ENCODE results near the gene PRDX3.

PRDX3 gene

DNA sequence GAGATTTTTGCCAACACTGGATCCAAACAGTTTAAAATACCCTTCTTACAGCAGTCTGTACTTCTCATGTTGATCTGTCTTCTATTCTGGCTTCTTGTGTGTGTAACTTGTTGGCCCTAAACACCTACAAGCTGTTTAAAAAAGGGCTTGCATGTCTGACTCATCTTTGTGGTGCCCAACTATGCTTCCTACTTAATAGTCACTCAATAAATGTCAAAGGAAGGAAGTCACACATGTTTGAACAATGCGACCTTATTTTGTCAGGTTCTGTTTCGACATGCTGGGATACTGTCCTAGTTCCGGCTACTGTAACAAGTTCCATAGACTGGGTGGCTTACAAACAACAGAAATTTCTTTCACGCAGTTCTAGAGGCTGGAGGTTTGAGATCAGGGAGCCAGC, 19.3 kb upstream of the PRDX3 start:
- H3K36me3 ChIP-seq (replicated peaks): no peaks in the 10 kb centered on the region
- no peak overlapping the region for H3K27ac ChIP-seq
- no peak overlapping the region for H3K4me3 ChIP-seq (ENCODE audit: low read depth, low read length)
- no peak for TF ChIP-seq CTCF (IDR thresholded peaks at IDR 0.05; ENCODE audit: low read depth, low read length, missing control alignments)
- H3K27me3 ChIP-seq (replicated peaks): no peaks in the 10 kb centered on the region
- in situ Hi-C loops (cut with HindIII; ENCODE audit: low pct_ligation_motif_present, low sequenced_read_pairs): no loop called here
- DNase-seq: no peak

DNA sequence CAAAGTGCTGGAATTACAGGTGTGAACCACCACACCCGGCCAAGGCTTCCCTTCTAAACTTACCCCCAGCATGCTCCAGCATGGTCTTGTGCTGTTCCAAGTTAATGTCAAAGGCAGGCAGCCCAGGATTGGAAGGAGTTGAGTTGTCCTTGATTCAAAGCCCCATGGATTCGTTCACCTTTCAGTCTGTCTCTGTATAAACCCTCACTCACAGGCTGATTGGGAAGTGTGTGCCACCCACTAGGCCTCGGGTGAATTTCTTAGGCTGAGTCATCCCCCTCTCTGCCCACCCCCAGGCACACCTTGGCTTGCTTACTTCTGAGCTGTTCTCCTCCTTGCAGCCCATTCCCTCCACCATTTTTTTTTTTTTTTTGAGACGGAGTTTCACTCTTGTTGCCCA, 13.3 kb upstream of the PRDX3 start:
- Histone ChIP-seq H3K36me3 (replicated peaks) (no peaks in the 10 kb centered on the region), H3K27ac (no peak overlapping the region), H3K4me3 (ENCODE audit: low read depth, low read length) (no peak overlapping the region), H3K27me3 (replicated peaks) (no peaks in the 10 kb centered on the region)
- no peak for TF ChIP-seq CTCF (IDR thresholded peaks at IDR 0.05; ENCODE audit: low read depth, low read length, missing control alignments)
- in situ Hi-C loops (cut with HindIII; ENCODE audit: low pct_ligation_motif_present, low sequenced_read_pairs): no loop called here
- DNase-seq: no peak

GRCh38 chr10:119190954-119191785, 12.6 kb upstream of the PRDX3 start:
- in situ Hi-C loops (cut with HindIII; ENCODE audit: low pct_ligation_motif_present, low sequenced_read_pairs): no loop called here
- no peak for TF ChIP-seq CTCF (IDR thresholded peaks at IDR 0.05; ENCODE audit: low read depth, low read length, missing control alignments)
- Histone ChIP-seq H3K27ac (peak overlapping the region; percentile 91), H3K36me3 (replicated peaks) (no peaks in the 10 kb centered on the region), H3K27me3 (replicated peaks) (no peaks in the 10 kb centered on the region), H3K4me3 (ENCODE audit: low read depth, low read length) (no peak overlapping the region)
- DNase-seq: no peak

DNA sequence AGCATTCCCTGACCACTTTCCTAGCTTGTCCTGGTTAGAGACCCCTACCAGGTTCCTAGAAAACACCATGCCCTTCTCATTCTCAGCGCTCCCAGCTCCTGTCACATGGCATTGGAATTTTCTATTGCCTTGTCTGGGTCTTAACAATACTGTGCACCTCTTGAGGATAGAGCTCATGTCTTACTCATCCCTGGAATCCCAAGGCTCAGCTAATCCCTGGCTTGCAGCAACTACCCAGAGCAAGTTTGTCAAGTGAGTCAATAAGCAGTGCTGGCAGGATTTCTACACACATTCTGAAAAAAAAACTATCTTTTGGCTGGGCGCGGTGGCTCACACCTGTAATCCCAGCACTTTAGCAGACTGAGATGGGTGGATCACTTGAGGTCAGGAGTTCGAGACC, 11.7 kb upstream of the PRDX3 start:
- no peak for TF ChIP-seq CTCF (IDR thresholded peaks at IDR 0.05; ENCODE audit: low read depth, low read length, missing control alignments)
- no peaks in the 10 kb centered on the region for H3K27me3 ChIP-seq (replicated peaks)
- no peaks in the 10 kb centered on the region for H3K36me3 ChIP-seq (replicated peaks)
- H3K27ac ChIP-seq: peak overlapping the region; percentile 91
- no peak overlapping the region for H3K4me3 ChIP-seq (ENCODE audit: low read depth, low read length)
- DNase-seq: peak; percentile 96
- in situ Hi-C loops (cut with HindIII; ENCODE audit: low pct_ligation_motif_present, low sequenced_read_pairs): no loop called here

DNA sequence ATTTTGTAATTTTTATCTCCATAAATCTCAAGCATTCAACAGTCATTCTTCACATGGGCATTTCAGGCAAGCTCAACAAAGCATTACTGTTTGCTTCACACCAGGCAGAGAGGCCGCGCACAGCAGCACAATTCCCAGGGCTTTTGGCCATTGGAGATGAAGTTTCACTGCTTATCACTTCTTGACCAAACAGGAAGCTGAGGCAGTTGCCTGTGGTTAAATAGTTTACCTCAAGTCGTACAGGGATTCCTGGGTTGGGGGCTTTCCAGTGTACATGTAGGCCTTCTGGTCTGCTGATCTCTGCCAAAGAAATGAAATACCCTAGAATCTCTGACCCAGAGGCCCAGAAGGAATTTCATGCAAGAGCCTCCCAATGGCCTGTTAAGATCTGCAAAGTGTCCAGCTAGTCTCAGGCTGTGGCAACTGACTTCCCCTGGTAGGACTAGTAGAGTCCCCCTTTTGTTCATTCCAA, 11.2 kb upstream of the PRDX3 start:
- no peaks in the 10 kb centered on the region for H3K36me3 ChIP-seq (replicated peaks)
- H3K4me3 ChIP-seq (ENCODE audit: low read depth, low read length): no peak overlapping the region
- no peaks in the 10 kb centered on the region for H3K27me3 ChIP-seq (replicated peaks)
- in situ Hi-C loops (cut with HindIII; ENCODE audit: low pct_ligation_motif_present, low sequenced_read_pairs): no loop called here
- peak; percentile 92 for DNase-seq
- no peak for TF ChIP-seq CTCF (IDR thresholded peaks at IDR 0.05; ENCODE audit: low read depth, low read length, missing control alignments)
- H3K27ac ChIP-seq: peak overlapping the region; percentile 91

Data from brain microvascular endothelial cell (primary cell).